Neural progenitor cell (in vitro differentiated cells): ENCODE data around the gene CDCP2.

Experiments
- CTCF ChIP-seq: fragments of 200-600 bp; sonication (generic); IDR thresholded peaks from 2 replicates; pipeline ENCODE4 v1.5.1; 2017; ENCODE audit warnings: antibody characterized with exemption, mild to moderate bottlenecking
- EZH2 ChIP-seq: fragments of 200-600 bp; sonication (generic); IDR thresholded peaks from 2 replicates; pipeline ENCODE4 v1.6.1; 2017; ENCODE audit warnings: antibody characterized with exemption, mild to moderate bottlenecking, moderate library complexity

DNA sequence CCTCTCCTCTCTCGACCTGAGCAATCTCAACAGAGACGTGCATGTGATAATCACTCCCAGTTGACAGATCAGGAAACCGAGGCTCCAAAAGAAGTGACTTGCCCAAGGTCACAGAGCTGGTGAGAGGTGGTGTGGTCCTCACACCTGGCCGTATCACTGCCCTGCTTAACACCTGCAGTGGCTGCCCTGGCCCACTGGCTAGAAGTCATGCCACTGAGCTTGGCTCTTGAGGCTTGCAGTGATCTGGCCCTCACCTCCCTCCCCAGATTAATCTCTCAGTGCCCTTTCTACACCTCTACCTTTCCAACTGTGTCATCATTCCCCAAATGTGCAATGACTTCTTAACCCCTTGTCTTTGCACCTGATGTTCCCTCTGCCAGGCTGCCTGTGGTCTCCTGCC is 38.8 kb downstream of the CDCP2 start:
- no peak for TF ChIP-seq CTCF
- TF ChIP-seq EZH2: no peak
